Fibroblast of pulmonary artery (primary cell): Measurements from ENCODE around the gene HCK.

ENCODE experiments used
- DNase-seq: peaks from one replicate; pipeline ENCODE4 v3.0.0-alpha.2; 2010; ENCODE audit warnings: low read depth
- H3K4me3 ChIP-seq: replicated peaks from 2 replicates; pipeline ENCODE4 v1.5.1; 2011; ENCODE audit warnings: low read depth, mild to moderate bottlenecking, control low read depth, low read length, moderate library complexity
- TF ChIP-seq, protein P1 (sequence below): IDR thresholded peaks from 2 replicates; pipeline ENCODE4 v1.5.1; 2011; ENCODE audit warnings: mild to moderate bottlenecking, control low read depth, low read length, inconsistent platforms; ENCODE audit errors: missing control alignments

Gene HCK

GRCh38 chr20:32138921-32139320 lies 86.9 kb downstream of the HCK start:
- no peak overlapping the region for H3K4me3 ChIP-seq
- no peak for DNase-seq
- TF ChIP-seq, protein P1, sequence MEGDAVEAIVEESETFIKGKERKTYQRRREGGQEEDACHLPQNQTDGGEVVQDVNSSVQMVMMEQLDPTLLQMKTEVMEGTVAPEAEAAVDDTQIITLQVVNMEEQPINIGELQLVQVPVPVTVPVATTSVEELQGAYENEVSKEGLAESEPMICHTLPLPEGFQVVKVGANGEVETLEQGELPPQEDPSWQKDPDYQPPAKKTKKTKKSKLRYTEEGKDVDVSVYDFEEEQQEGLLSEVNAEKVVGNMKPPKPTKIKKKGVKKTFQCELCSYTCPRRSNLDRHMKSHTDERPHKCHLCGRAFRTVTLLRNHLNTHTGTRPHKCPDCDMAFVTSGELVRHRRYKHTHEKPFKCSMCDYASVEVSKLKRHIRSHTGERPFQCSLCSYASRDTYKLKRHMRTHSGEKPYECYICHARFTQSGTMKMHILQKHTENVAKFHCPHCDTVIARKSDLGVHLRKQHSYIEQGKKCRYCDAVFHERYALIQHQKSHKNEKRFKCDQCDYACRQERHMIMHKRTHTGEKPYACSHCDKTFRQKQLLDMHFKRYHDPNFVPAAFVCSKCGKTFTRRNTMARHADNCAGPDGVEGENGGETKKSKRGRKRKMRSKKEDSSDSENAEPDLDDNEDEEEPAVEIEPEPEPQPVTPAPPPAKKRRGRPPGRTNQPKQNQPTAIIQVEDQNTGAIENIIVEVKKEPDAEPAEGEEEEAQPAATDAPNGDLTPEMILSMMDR, result no peak

GRCh38 chr20:32139947-32140346 lies 87.9 kb downstream of the HCK start:
- TF ChIP-seq, protein P1, result no peak
- DNase-seq, result no peak
- H3K4me3 ChIP-seq, result no peak overlapping the region

DNA sequence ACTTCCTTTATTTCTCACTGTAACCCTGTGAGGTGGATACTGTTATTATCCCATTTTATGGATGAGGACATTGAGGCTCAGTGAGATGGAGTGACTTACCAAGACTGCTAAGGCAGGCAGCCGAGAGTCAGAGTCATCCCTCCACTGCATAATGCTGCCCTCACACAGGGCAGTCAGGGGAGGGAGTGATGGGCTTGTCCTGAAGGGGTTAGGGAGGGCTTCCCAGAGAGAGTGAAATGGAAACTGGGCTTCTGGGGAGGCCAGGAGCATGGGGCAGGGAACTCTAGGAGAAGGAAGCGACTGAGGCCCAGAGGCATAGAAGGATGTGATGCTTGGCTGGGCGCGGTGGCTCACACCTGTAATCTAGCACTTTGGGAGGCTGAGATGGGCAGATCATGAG lies 88.6 kb downstream of the HCK start:
- TF ChIP-seq, protein P1, result no peak
- DNase-seq, result no peak
- H3K4me3 ChIP-seq, result no peak overlapping the region

GRCh38 chr20:32141465-32141980 lies 89.5 kb downstream of the HCK start:
- DNase-seq, result no peak
- TF ChIP-seq, protein P1, result no peak
- H3K4me3 ChIP-seq, result no peak overlapping the region

- TF ChIP-seq, protein P1, result no peak
- no peak overlapping the region for H3K4me3 ChIP-seq
- DNase-seq, result no peak
Observed at GRCh38 chr20:32142088-32142487, 90.0 kb downstream of the HCK start.

- H3K4me3 ChIP-seq, result no peak overlapping the region
- TF ChIP-seq, protein P1, result no peak
- DNase-seq, result no peak
Observed at GRCh38 chr20:32142991-32143390, 90.9 kb downstream of the HCK start.

DNA sequence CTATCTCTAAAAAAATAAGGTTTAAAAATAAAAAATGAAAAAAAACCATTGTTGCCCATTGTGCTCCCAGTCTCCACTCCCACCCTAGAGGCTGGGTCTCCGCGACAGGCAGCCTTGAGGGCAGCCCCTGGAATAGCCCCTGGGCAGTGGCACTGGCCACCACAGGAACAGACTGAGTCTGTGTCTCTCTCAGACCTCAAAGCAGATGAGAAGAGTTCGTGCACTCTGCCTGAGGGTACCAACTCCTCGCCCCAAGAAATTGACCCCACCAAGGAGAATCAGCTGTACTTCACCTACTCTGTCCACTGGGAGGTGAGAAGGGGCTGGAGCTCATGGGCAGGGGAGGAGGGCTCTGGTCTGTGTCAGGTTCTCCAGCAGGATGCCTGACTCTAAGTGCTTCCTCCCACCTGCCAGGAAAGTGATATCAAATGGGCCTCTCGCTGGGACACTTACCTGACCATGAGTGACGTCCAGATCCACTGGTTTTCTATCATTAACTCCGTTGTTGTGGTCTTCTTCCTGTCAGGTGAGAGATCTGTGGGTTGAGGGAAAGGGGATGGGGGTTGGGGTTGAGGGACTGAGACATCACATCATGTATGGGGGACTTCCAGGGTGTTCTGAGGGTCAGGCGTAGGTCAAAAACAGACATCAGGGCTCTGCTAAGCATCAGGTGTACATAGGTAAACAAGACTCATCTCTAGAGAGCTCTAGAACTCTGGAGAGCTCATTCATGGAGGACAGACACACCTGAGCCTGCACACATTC lies 93.0 kb downstream of the HCK start:
- no peak overlapping the region for H3K4me3 ChIP-seq
- TF ChIP-seq, protein P1, result no peak
- DNase-seq, result no peak
